H1 (cell line): ENCODE measurements around the gene DPF3. TPM values are rescaled to one million over a fixed set of nuclear protein-coding genes. Genes with fewer than 3 reads are reported as not detected.

Experiments used
- CTCF ChIA-PET: fragments of 300-600 bp; sonication (Branson Sonifier 250); formaldehyde crosslinking; loops from one replicate; lab custom pipeline; 2021; ENCODE audit not compliant: partially characterized antibody; lab: Charles Lee
- POLR2A ChIA-PET: fragments of 300-600 bp; sonication (Branson Sonifier 250); formaldehyde crosslinking; loops from one replicate; lab custom pipeline; 2021; ENCODE audit warnings: inconsistent platforms; ENCODE audit not compliant: partially characterized antibody; lab: Charles Lee
- DNase-seq, 2 experiments: peaks; one replicate each; pipeline versions ENCODE4 v3.0.0 to v3.0.0-alpha.2; 2010 to 2022; ENCODE audit warnings: low spot score in 2 of 2, low read depth in 1 of 2, mixed read lengths in 1 of 2
- FAIRE-seq: peaks from 2 replicates; lab custom pipeline; 2011; peaks lifted over from hg19 to GRCh38; lab: Jason Lieb, UNC
- H2AFZ ChIP-seq: 2 replicates; pipeline ENCODE4 v1.8.1; 2012; ENCODE audit warnings: low read length, inconsistent platforms
- H2AK5ac ChIP-seq: 2 replicates; pipeline ENCODE4 v1.6.1; 2013; ENCODE audit warnings: low read depth, low read length
- H2BK120ac ChIP-seq: replicated peaks from 2 replicates; pipeline ENCODE3; 2013; ENCODE audit warnings: low read depth, low read length, inconsistent platforms
- H2BK12ac ChIP-seq: 2 replicates; pipeline ENCODE4 v1.6.1; 2013; ENCODE audit warnings: low read depth, low read length
- H2BK15ac ChIP-seq: 2 replicates; pipeline ENCODE4 v1.6.1; 2013; ENCODE audit warnings: low read length
- H2BK20ac ChIP-seq: 2 replicates; pipeline ENCODE4 v1.6.1; 2013; ENCODE audit warnings: low read length
- H2BK5ac ChIP-seq: 2 replicates; pipeline ENCODE4 v1.6.1; 2013; ENCODE audit warnings: low read depth, low read length
- H3K14ac ChIP-seq: 2 replicates; pipeline ENCODE4 v1.6.1; 2013; ENCODE audit warnings: inconsistent platforms; ENCODE audit not compliant: insufficient read length
- H3K18ac ChIP-seq: 2 replicates; pipeline ENCODE4 v1.6.1; 2013; ENCODE audit warnings: low read length; ENCODE audit errors: extremely low read depth
- H3K23ac ChIP-seq: 2 replicates; pipeline ENCODE4 v1.6.1; 2013; ENCODE audit warnings: inconsistent platforms; ENCODE audit not compliant: insufficient read length
- H3K23me2 ChIP-seq: 2 replicates; pipeline ENCODE4 v1.6.1; 2013; ENCODE audit warnings: low read depth, low read length
- H3K27ac ChIP-seq: 2 replicates; pipeline ENCODE4 v1.6.1; 2011; ENCODE audit warnings: low read depth, low read length, inconsistent platforms
- H3K27me3 ChIP-seq, 4 experiments: replicated peaks in 1 of 4; 1 replicate in 1 of 4; 2 replicates in 3 of 4; pipeline versions ENCODE4 v1.6.1 to v1.8.1; 2011 to 2013; ENCODE audit warnings: low read length in 3 of 4, mild to moderate bottlenecking in 3 of 4, inconsistent platforms in 2 of 4, mixed read lengths in 2 of 4, moderate library complexity in 1 of 4; ENCODE audit not compliant: control insufficient read depth in 3 of 4, insufficient read depth in 3 of 4; ENCODE audit errors: extremely low read depth in 1 of 4
- H3K36me3 ChIP-seq, 4 experiments: 2 replicates each; pipeline versions ENCODE4 v1.6.1 to v1.8.1; 2011 to 2013; ENCODE audit warnings: mild to moderate bottlenecking in 4 of 4, low read length in 3 of 4, moderate library complexity in 2 of 4, control low read depth in 1 of 4, inconsistent platforms in 1 of 4; ENCODE audit not compliant: insufficient read depth in 4 of 4, control insufficient read depth in 2 of 4
- H3K4ac ChIP-seq: replicated peaks from 2 replicates; pipeline ENCODE3; 2013; ENCODE audit warnings: low read length, low read depth, mixed read lengths, inconsistent platforms; ENCODE audit not compliant: insufficient read length
- H3K4me1 ChIP-seq, 4 experiments: replicated peaks in 1 of 4; 1 replicate in 1 of 4; 2 replicates in 3 of 4; pipeline versions ENCODE4 v1.6.1 to v1.8.1; 2011 to 2013; ENCODE audit warnings: low read length in 3 of 4, inconsistent platforms in 2 of 4, mixed read lengths in 1 of 4; ENCODE audit not compliant: insufficient read depth in 4 of 4, control insufficient read depth in 3 of 4
- H3K4me2 ChIP-seq, 2 experiments: 2 replicates each; pipeline versions ENCODE4 v1.6.1 to v1.8.1; 2011 to 2013; ENCODE audit warnings: low read depth in 2 of 2, low read length in 2 of 2, control low read depth in 1 of 2, inconsistent platforms in 1 of 2, mild to moderate bottlenecking in 1 of 2; ENCODE audit not compliant: insufficient read depth in 1 of 2
- H3K4me3 ChIP-seq, 4 experiments: fragments of 200-600, 300-600 bp in 1 of 4; sonication (generic), shearing (Covaris generic), sonication (Bioruptor Twin) in 1 of 4; 2 replicates each; pipeline versions ENCODE4 v1.5.1 to v1.8.1; 2011 to 2016; ENCODE audit warnings: low read length in 4 of 4, low read depth in 3 of 4, control low read depth in 2 of 4, inconsistent platforms in 2 of 4, mild to moderate bottlenecking in 2 of 4, mixed read lengths in 1 of 4, moderate library complexity in 1 of 4; ENCODE audit not compliant: insufficient read depth in 2 of 4; ENCODE audit errors: extremely low read depth in 1 of 4
- H3K56ac ChIP-seq: replicated peaks from 2 replicates; pipeline ENCODE3; 2013; ENCODE audit warnings: low read depth, mild to moderate bottlenecking, mixed read lengths, low read length, inconsistent platforms; ENCODE audit not compliant: insufficient read length
- H3K79me1 ChIP-seq: 2 replicates; pipeline ENCODE4 v1.6.1; 2013; ENCODE audit warnings: low read depth, low read length, control low read depth
- H3K79me2 ChIP-seq, 2 experiments: 2 replicates each; pipeline versions ENCODE4 v1.6.1 to v1.8.1; 2012 to 2013; ENCODE audit warnings: low read length in 2 of 2, mild to moderate bottlenecking in 2 of 2, inconsistent platforms in 1 of 2; ENCODE audit not compliant: insufficient read depth in 2 of 2, control insufficient read depth in 1 of 2
- H3K9ac ChIP-seq, 4 experiments: replicated peaks in 1 of 4; 1 replicate in 1 of 4; 2 replicates in 3 of 4; pipeline versions ENCODE4 v1.6.1 to v1.8.1; 2011 to 2013; ENCODE audit warnings: low read depth in 3 of 4, low read length in 3 of 4, control low read depth in 2 of 4, mild to moderate bottlenecking in 2 of 4, moderate library complexity in 2 of 4, inconsistent platforms in 1 of 4; ENCODE audit errors: extremely low read depth in 1 of 4
- H3K9me3 ChIP-seq, 2 experiments: 2 replicates each; pipeline versions ENCODE4 v1.6.1 to v1.8.1; 2012 to 2013; ENCODE audit warnings: mild to moderate bottlenecking in 2 of 2, moderate library complexity in 2 of 2, control low read depth in 1 of 2, inconsistent platforms in 1 of 2, low read depth in 1 of 2, low read length in 1 of 2, mixed read lengths in 1 of 2; ENCODE audit not compliant: insufficient read depth in 2 of 2
- H4K20me1 ChIP-seq, 2 experiments: replicated peaks in 1 of 2; 2 replicates each; pipeline versions ENCODE3 to v1.8.1; 2011 to 2013; ENCODE audit warnings: inconsistent platforms in 2 of 2, low read length in 2 of 2, mild to moderate bottlenecking in 1 of 2; ENCODE audit not compliant: insufficient read depth in 2 of 2, control insufficient read depth in 1 of 2
- H4K5ac ChIP-seq: 2 replicates; pipeline ENCODE4 v1.6.1; 2013; ENCODE audit warnings: low read length, low read depth, mixed read lengths, inconsistent platforms; ENCODE audit not compliant: insufficient read length
- H4K8ac ChIP-seq: 2 replicates; pipeline ENCODE4 v1.8.0; 2013; ENCODE audit warnings: mild to moderate bottlenecking, moderate library complexity, low read length, inconsistent platforms; ENCODE audit not compliant: insufficient read depth; ENCODE audit errors: extremely low read depth
- H4K91ac ChIP-seq: replicated peaks from 2 replicates; pipeline ENCODE3; 2013; ENCODE audit warnings: low read length, mixed read lengths, inconsistent platforms; ENCODE audit not compliant: insufficient read length
- ASH2L ChIP-seq: fragments of 200-600, 300-600 bp; sonication (generic); IDR thresholded peaks from one replicate; pipeline ENCODE4 v1.7.1; 2017; ENCODE audit warnings: low read length
- CBX5 ChIP-seq: fragments of 300-800, 300-1000 bp; sonication (generic); IDR thresholded peaks from 2 replicates; pipeline ENCODE4 v1.7.1; 2016; ENCODE audit warnings: antibody characterized with exemption, low read length, low read depth
- CHD2 ChIP-seq: IDR thresholded peaks from 2 replicates; pipeline ENCODE4 v1.6.1; 2012; ENCODE audit warnings: low read length, improper control_type of control experiment
- EP300 ChIP-seq, 2 experiments: IDR thresholded peaks; 1 replicate in 1 of 2; 2 replicates in 1 of 2; pipeline ENCODE4 v1.6.1; 2011 to 2012; ENCODE audit warnings: low read depth in 2 of 2, low read length in 2 of 2, mild to moderate bottlenecking in 2 of 2, borderline replicate concordance in 1 of 2, inconsistent platforms in 1 of 2, moderate library complexity in 1 of 2
- NANOG ChIP-seq: IDR thresholded peaks from 2 replicates; pipeline ENCODE4 v1.6.1; 2011; ENCODE audit warnings: low read length, low read depth, mild to moderate bottlenecking, inconsistent platforms; ENCODE audit not compliant: insufficient read depth, poor library complexity, severe bottlenecking
- RBBP5 ChIP-seq: IDR thresholded peaks from 2 replicates; pipeline ENCODE4 v1.7.1; 2012; ENCODE audit warnings: low read depth, mild to moderate bottlenecking, inconsistent platforms, low read length, moderate library complexity, borderline replicate concordance
- SAP30 ChIP-seq: fragments of 300-600 bp; sonication (generic); IDR thresholded peaks from 2 replicates; pipeline ENCODE4 v1.7.1; 2012; ENCODE audit warnings: low read length, moderate library complexity, mild to moderate bottlenecking, inconsistent platforms; ENCODE audit not compliant: insufficient read depth, insufficient replicate concordance
- SP1 ChIP-seq: IDR thresholded peaks from 2 replicates; pipeline ENCODE4 v1.6.1; 2011; ENCODE audit warnings: low read depth, low read length
- SP2 ChIP-seq: IDR thresholded peaks from 2 replicates; pipeline ENCODE4 v1.6.1; 2012; ENCODE audit warnings: mild to moderate bottlenecking, low read length, inconsistent platforms
- SP4 ChIP-seq: IDR thresholded peaks from 2 replicates; pipeline ENCODE4 v1.6.1; 2012; ENCODE audit warnings: low read length, inconsistent platforms
- TAF1 ChIP-seq: IDR thresholded peaks from 2 replicates; pipeline ENCODE4 v1.6.1; 2011; ENCODE audit warnings: mild to moderate bottlenecking, low read depth, low read length
- TAF7 ChIP-seq: optimal IDR thresholded peaks from 2 replicates; pipeline ENCODE3; 2011; ENCODE audit warnings: low read depth, mild to moderate bottlenecking, inconsistent platforms, low read length, moderate library complexity, borderline replicate concordance
- USF2 ChIP-seq: IDR thresholded peaks from 2 replicates; pipeline ENCODE4 v1.6.1; 2011; ENCODE audit warnings: low read length, improper control_type of control experiment
- YY1 ChIP-seq: IDR thresholded peaks from 2 replicates; pipeline ENCODE4 v1.6.1; 2011; ENCODE audit warnings: low read depth, mild to moderate bottlenecking, low read length
- WGBS, 2 experiments: shearing (Covaris generic) in 1 of 2; methylation state at CpG; one replicate each; pipeline versions ENCODE4 v1.1.6 to v1.1.7; 2013 to 2015; ENCODE audit warnings: low lambda C conversion rate in 2 of 2, mixed read lengths in 2 of 2, inconsistent platforms in 1 of 2, low coverage in 1 of 2, missing lambda C conversion rate in 1 of 2; ENCODE audit not compliant: insufficient replicate concordance in 2 of 2, insufficient coverage in 1 of 2, insufficient read length in 1 of 2; ENCODE audit errors: extremely low coverage in 1 of 2, missing lambda C conversion rate in 1 of 2; 5-methylcytosine and 5-hydroxymethylcytosine counted together
- polyA plus RNA-seq, 7 experiments: library from polyadenylated mRNA; depleted of rRNA in 3 of 7; stranded (reverse) in 5 of 7; unstranded in 2 of 7; fragments of >200 nt in 5 of 7; fragments of 200-250 nt in 2 of 7; gene quantifications; 1 replicate in 5 of 7; 2 replicates in 1 of 7; 4 replicates in 1 of 7; pipeline versions ENCODE4 v1.2.1 to v1.2.3, GENCODE V29; 2011 to 2013; ENCODE audit warnings: missing spikeins in 2 of 7, mixed read lengths in 2 of 7
- total RNA-seq: library from RNA; stranded (reverse); fragmentation: NEBNext Ultra II Directional; extraction: Animal tissue kit (Norgen Biotek cat#: 25700); gene quantifications from 2 replicates; pipeline ENCODE4 v1.2.1, GENCODE V29; 2021

DPF3 gene
- total and polyA plus RNA-seq, 2 of the 8 experiments (the other 6 are each of a cell fraction or from before 2014, with no cell fraction given), result 0.19 TPM; not detected in 1

DNA sequence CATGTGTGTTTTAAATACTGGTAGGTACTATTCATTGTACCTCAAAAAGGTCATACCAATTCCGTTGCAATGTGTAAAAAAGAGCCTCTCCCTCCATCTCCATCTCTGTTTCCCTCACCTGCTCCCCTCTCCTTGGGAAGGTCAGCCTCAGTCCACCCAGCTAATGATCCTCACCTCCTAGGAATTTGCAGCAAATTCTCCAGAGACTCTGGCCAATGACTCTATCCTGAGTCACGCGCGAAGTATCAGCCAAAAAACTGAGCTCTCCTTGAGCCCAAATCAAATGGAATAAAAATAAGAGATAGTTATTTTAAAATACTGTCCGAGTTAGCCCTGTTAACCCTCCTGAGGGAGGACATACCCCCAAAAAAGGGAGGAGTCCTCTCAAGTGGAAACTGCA, 148.4 kb downstream of the DPF3 start:
- no peak overlapping the region for H3K14ac ChIP-seq
- no peak overlapping the region for H3K4ac ChIP-seq
- H3K27ac ChIP-seq, result no peak overlapping the region
- no peak overlapping the region for H2AK5ac ChIP-seq
- no peaks in the 10 kb centered on the region for H3K27me3 ChIP-seq
- H3K18ac ChIP-seq, result no peak overlapping the region
- H2BK120ac ChIP-seq, result no peak overlapping the region
- H3K9ac ChIP-seq, result no peak overlapping the region
- no peak overlapping the region for H4K5ac ChIP-seq
- H3K4me1 ChIP-seq, result peaks cover 0 to 10% (median 1%) of the 10 kb centered on the region in 4 experiments; a peak in 3 of 7 replicates
- no peaks in the 10 kb centered on the region for H3K79me1 ChIP-seq
- no peaks in the 10 kb centered on the region for H3K36me3 ChIP-seq
- H3K4me2 ChIP-seq, result no peak overlapping the region
- no peak overlapping the region for H2BK5ac ChIP-seq
- no peak overlapping the region for H3K23ac ChIP-seq
- no peak overlapping the region for H2BK20ac ChIP-seq
- CTCF ChIA-PET, result interaction anchor here (1.0 kb wide), 1 partner anchor 160 kb away, joined by 3 read pairs; no protein-coding TSS in a partner anchor
- no peak overlapping the region for H2BK15ac ChIP-seq
- H3K56ac ChIP-seq, result no peak overlapping the region
- POLR2A ChIA-PET, result no interaction called here
- H3K23me2 ChIP-seq, result no peaks in the 10 kb centered on the region
- DNase-seq (peak in 1 of 2 experiments; percentile 7), FAIRE-seq (no peak)
- peaks cover 0 to 3% of the 10 kb centered on the region in 2 experiments; a peak in 1 of 4 replicates for H3K9me3 ChIP-seq
- no peaks in the 10 kb centered on the region for H3K79me2 ChIP-seq
- no peak overlapping the region for H4K91ac ChIP-seq
- H3K4me3 ChIP-seq, result no peak overlapping the region
- WGBS, 2 experiments, result 81% methylated on average over 5 of the region's 5 CpGs; no CpG with 5 or more reads in 1 of the 2 experiments
- no peak overlapping the region for H4K8ac ChIP-seq
- no peak overlapping the region for H2BK12ac ChIP-seq
- H4K20me1 ChIP-seq, result no peaks in the 10 kb centered on the region
- no peak overlapping the region for H2AFZ ChIP-seq
- TF ChIP-seq SP1, result no peak
- no peak for TF ChIP-seq TAF7
- TF ChIP-seq SAP30, result no peak
- TF ChIP-seq SP4, result no peak
- no peak for TF ChIP-seq CBX5
- no peak for TF ChIP-seq EP300 (IDR thresholded peaks at IDR 0.05; ENCODE audit: borderline replicate concordance in 1 of 2, low read depth in 2 of 2, low read length in 2 of 2)
- no peak for TF ChIP-seq TAF1
- TF ChIP-seq ASH2L, result no peak
- TF ChIP-seq RBBP5, result no peak
- TF ChIP-seq NANOG, result no peak
- TF ChIP-seq CHD2, result no peak
- TF ChIP-seq YY1, result no peak
- no peak for TF ChIP-seq USF2
- no peak for TF ChIP-seq SP2
